Medulla oblongata (tissue), 1 donor: ENCODE results near the gene CD58.

Experiments used
- DNase-seq: peaks from one replicate; pipeline ENCODE4 v3.0.0-alpha.2; 2015; ENCODE audit errors: extremely low spot score

CD58 gene

DNA sequence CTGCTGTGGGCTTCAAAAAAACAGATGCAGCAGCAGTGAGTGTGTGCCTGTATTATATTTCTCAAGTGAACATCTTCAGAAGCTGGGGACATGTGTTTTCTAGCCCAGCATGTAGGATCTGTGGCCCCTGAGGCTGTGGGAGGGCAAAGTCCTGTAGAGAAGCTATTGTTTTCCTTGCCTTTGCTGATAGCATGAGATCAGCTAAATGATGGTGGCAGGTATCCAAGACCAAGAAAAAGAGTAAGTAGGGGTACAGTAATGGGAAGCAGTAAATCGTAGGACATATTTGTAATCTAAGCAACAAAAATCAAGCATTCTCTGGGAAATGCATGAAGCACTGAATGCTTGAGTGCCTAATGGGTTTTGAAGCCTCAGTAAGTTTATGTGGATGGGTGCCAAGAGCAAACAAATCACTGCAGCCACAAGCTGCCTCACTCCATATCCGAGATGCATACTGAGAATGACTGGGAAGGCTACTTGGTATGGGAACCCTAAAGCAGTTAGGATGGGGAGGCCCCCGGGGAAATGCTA is 98.3 kb downstream of the CD58 start:
- DNase-seq, result no peak

DNA sequence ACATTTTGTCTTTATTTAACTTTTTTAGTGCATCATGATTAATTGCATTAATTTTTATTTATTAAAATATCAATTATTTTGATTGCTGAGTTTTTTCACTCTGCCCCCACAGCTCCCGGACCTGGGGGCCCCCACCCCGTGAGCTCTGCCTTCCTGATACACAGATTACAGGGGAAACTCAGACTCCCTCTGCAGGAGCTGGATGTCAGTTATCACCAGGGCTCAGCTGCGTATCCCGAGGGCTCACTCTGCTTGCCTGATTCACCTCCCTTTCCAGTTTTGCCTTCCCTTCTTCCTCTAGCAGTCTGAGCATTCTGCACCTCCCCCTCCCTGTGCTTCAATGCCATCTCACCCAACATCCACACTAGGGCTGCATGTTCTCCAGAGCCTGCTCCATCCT is 99.6 kb downstream of the CD58 start:
- no peak for DNase-seq

DNA sequence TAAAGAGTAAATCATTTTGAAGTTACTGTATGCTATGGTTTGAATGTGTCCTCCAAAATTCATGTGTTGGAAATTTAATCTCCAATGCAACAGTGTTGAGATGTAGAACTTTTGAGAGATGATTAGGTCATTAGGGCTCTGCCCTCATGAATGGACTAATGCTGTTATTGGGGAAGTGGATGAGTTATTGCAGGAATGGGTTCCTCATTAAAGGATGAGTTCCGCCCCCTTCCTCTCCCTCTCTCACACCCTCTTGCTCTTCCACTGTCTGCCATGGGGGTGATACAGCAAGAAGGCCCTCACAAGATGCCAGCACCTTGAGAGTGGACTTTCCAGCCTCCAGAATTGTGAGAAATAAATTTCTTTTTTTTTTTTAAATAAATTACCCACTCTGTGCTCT is 100.2 kb downstream of the CD58 start:
- no peak for DNase-seq

DNA sequence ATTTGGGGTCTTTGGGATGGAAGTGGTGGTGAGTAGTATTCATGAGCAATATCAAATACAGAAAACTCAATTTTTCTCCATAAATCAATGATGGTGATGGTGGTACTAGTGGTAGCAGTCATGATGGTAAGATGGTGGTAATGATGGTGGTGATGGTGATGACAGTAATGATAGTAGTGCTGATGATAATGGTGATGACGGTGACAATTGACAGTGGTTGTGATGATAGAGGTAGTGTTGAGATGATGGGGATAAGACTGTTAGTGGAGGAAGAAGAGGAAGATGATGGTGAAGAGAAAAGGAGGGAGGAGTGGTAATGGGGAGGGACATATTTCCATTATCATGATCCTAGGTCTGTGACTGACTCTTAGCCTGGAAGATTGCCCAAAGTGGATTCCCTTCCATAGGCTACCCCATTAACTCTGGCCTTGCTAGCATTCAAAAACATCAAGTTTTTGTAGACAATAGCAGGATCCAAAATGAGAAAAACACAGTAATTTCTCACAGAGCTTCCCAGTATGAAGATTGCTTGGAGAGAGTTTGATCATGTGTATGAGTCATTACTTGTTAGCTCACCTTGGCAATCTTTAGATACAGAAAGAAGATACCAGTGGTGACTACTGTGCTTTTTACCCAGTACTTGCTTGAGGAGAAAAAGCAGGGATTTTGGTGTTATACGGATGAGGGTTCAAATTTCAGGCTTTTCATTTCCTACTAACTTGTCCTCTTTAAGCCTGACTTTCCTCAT is 103.8 kb downstream of the CD58 start:
- DNase-seq, result no peak

DNA sequence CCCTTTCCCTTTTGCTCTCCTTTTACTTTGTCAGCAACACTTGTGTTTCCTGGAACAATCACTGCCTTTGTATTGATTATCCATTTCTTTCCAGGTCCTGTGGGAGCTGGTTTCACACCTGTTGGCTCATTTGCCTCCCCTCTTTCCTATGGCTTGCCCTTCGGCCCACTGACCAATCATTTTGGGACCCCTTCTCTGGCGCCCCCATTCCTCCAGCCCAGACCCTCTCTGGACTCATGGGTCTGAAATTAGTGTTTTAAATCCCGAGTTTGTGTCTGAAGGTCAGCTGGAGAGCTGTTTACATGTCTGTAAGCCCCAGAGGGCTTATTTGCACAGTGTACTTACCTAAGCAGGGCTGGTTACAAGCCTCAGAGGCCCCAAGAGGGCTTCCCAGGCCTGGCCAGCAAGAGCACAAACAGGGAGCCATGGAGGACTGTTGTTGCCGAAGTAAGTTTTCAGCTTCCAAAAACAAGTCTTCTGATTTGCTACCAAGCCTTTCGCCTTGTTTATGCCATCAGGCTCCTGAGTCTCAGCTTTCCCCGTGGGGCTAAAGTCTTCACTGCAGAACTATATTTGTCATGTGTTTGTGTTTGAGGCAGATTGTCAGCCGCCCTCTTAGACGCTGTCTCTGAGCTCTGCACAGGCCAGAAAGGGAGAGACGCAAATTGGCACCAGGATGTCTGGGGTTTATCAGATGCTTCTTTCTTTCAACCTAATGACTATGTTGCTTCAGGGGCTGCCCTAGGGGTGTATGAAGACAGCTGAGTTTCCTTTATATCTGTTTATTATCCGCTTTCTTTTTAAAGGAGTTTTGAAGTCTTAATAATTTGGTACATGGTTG is 104.8 kb downstream of the CD58 start:
- DNase-seq, result no peak

DNA sequence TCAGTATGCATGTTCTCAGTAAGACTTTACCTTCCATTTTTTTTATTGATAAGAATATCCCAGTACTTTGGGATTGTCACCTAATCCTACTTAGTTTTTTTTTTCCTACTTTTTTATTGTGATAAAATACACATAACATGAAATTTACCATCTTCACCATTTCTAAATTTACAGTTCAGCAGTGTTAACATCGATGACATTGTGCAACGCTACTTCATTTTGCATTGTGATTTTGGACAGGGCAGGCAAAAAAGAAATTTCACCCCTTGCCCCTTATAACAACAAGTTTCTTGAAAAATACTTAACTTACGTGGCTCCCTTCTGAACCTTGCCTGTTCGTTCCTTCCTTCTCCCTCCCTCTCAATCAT is 105.4 kb downstream of the CD58 start:
- DNase-seq, result no peak
